Activated CD4-positive, alpha-beta T cell treated with anti-CD3 and anti-CD28 coated beads, Interleukin-2, amount 50 U/mL, for 48 hours (primary cell): Measurements from ENCODE around the gene OR7A10.

ENCODE experiments used
- DNase-seq, 2 experiments: peaks; one replicate each; pipeline ENCODE4 v3.0.0-alpha.2; 2020

OR7A10 gene

GRCh38 chr19:14848822-14849221 lies at the start of gene OR7A10:
Gene OR7A10 (minus strand): TSS chr19:14848922. CDS start chr19:14841877, 7,045 bp downstream.
- no peak for DNase-seq

GRCh38 chr19:14890643-14891379 lies 42.1 kb upstream of the OR7A10 start:
- no peak for DNase-seq

- DNase-seq: no peak
Measured at GRCh38 chr19:14889994-14890642, 41.4 kb upstream of the OR7A10 start.

GRCh38 chr19:14886032-14886431 lies 37.3 kb upstream of the OR7A10 start, which contains the start of gene OR7A17:
Gene OR7A17 (minus strand): TSS chr19:14886132. CDS start chr19:14881355, 4,777 bp downstream.
- no peak for DNase-seq

GRCh38 chr19:14871619-14872230 lies 23.0 kb upstream of the OR7A10 start:
- DNase-seq: no peak

GRCh38 chr19:14868497-14868896 lies 19.8 kb upstream of the OR7A10 start:
- DNase-seq: no peak

- no peak for DNase-seq
Measured at GRCh38 chr19:14843578-14843977, 5.1 kb downstream of the OR7A10 start.

- no peak for DNase-seq
Measured at GRCh38 chr19:14843169-14843568, 5.6 kb downstream of the OR7A10 start.

DNA sequence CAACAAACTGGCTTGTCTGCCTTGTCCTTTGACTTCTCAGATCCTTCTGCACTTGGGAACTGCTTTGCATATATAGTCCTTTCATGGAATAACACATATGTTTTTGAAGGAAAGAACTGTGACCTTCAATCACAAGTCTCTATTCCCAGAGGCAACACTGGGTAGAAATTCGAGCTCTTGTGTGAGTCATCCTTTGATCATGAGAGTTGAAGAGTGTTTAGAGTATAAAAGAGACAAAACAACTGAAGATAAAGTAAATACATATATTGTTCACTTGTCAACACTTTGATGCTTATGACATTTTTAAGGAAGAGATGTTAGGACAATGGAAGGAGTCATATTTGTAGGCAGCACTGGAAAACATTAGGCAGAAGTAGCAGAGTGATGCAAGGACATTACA lies 8.5 kb downstream of the OR7A10 start:
- no peak for DNase-seq

GRCh38 chr19:14837391-14837790 lies 11.3 kb downstream of the OR7A10 start:
- no peak for DNase-seq

DNA sequence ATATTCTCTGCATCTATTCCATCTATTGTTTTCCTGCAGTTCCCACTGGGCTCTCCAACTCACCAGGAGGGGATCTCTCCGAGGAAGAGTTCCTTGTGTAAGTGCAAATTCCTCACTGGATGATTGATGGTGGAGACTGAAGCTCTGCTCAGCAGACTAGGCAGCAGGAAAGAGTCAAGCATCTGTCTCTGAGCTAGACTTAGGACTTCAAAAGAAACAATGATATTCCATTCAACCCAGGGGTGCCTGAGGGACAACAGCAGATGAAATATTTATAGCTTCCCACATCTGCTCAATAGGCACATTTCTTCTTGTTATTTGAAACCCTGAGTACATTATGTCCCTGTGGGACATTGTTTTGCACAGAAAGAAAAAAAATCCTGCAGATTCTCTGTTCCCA lies 13.7 kb downstream of the OR7A10 start, which contains the start of the genes OR7A5 and OR7C1:
TSS of gene OR7A5 (minus strand) at position 175 of the 400 bp plus-strand sequence. CDS start 6,944 bp downstream, outside the sequence.
TSS of gene OR7C1 (minus strand) at position 175 of the 400 bp plus-strand sequence. CDS start 35,049 bp downstream, outside the sequence.
- no peak for DNase-seq

GRCh38 chr19:14830702-14831101 lies 18.0 kb downstream of the OR7A10 start:
- no peak for DNase-seq

GRCh38 chr19:14826006-14826405 lies 22.7 kb downstream of the OR7A10 start:
- no peak for DNase-seq

DNA sequence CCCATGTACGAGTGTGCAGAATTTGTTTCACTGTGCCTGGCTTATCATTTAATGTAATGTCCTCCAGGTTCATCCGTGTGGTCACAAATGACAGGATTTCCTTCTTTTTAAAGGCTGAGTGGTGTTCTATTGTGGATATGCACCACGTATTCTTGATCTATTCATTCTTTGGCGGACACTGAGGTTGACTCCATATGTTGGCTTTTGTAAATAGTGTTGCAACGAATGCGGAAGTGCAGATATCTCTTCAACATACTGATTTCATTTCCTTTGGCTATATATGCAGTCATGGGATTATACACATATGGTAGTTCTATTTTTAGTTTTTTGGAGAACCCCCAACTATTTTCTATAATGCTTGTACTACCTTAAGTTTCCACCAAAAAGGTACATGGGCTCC lies 26.8 kb downstream of the OR7A10 start:
- DNase-seq: no peak

- no peak for DNase-seq
Measured at GRCh38 chr19:14818588-14818987, 30.1 kb downstream of the OR7A10 start.

- no peak for DNase-seq
Measured at GRCh38 chr19:14817052-14817451, 31.7 kb downstream of the OR7A10 start.

- no peak for DNase-seq
Measured at GRCh38 chr19:14814982-14815652, 33.6 kb downstream of the OR7A10 start.

DNA sequence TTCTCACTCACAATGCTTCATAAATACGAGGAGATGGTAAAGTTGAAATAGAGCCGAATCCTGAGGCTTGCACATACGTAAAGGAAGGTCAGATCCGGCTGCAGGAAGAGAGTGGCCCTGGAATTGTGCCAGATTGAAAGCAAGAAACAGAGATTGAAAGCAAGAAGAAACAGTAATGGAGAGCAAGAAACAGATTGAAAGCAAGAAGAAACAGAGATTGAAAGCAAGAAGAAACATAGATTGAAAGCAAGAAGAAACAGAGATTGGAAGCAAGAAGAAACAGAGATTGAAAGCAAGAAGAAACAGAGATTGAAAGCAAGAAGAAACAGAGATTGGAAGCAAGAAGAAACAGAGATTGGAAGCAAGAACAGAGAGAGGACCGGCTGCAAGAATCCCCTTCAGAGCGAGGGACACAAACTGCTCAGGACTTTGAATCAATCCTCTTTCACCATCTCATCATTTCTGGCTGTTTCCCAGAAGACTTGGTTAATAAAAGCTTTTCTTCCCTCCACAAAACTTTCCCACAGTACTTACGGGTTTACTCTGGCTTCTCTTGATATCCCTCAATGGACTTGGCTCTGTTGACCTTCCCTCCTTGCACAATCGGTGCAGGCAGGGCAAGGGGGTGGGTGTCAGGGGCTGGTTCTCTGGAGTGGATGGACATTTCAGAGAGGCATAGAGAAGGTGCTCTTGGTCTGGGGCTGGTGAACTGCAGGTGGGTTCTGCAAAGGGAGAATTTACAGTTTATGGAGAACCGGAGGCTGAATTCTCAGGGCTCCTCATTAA lies 39.3 kb downstream of the OR7A10 start:
- no peak for DNase-seq

DNA sequence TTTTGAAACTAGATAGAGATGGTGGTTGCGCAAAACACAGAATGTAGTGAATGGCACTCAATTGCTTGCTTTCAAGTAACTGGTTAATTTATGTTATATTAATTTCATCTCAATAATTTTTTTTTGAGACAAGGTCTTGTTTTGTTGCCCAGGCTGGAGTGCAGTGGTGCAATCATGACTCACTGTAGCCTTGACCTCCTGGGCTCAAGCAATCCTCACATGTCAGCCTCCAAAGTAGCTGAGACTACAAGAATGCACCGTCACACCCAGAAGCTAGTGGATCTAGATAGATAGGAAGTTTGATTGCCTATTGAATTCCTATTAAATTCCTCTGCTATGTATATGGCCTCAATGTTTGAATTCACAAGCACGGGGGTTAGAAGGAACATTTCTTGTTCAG lies 44.0 kb downstream of the OR7A10 start:
- DNase-seq: no peak

DNA sequence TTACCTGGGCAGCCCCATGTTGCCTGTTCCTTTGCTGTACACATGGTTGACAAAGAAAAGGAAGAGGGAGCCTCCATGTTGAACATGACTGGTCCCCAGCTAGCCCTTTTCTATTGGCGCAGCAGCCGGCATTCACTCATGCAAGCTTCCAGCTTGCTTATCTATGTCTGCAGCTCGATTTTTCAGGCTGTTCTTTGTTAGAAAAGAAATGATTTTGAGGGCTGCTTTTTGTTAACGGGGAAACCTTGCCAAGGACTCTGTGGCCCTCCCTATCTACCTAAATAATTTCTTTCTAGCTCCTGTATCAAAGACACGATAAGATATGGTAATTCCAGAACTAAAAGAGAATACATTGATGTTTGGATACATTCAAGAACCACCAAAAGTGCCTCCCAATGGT lies 50.0 kb downstream of the OR7A10 start:
- no peak for DNase-seq

- no peak for DNase-seq
Measured at GRCh38 chr19:14796021-14796420, 52.7 kb downstream of the OR7A10 start.

DNA sequence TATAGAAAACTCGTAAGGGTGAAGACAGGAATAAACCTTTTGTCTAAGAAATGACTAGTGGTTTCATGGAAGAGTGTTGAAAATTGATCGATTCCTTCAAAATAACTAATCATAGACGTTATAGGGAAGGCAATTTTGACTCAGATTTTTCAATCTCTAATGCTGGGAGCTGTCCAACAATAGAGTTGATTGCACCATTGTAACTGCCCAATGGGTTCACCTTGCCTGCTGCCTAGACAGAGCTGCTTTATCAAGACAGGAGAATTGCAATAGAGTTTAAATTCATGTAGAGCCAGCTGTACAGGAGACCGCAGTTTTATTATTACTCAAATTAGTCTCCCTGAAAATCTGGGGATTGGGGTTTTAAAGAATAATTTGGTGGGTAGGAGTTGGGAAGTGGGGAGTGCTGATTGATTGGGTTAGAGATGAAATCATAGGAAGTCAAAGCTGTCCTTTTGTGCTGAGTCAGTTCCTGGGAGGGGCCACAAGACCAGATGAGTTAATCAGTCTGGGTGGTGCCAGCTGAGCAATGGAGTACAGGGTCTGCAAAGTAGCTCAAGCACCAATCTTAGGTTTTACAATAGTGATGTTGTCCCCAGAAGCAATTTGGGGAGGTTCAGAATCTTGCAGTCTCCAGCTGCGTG lies 53.5 kb downstream of the OR7A10 start:
- DNase-seq: no peak
